SU-DHL-6 (cell line): Measurements from ENCODE around the gene GNL2.

Source experiments
- H2AFZ ChIP-seq: fragments of 200-600 bp; sonication (generic); 2 replicates; pipeline ENCODE4 v1.6.1; 2014; ENCODE audit warnings: low read depth, mild to moderate bottlenecking, moderate library complexity, mixed read lengths, antibody characterized with exemption, low read length; ENCODE audit not compliant: severe bottlenecking
- H3F3A ChIP-seq: fragments of 200-600 bp; shearing (Covaris generic); 2 replicates; pipeline ENCODE4 v1.6.0; 2016; ENCODE audit warnings: antibody characterized with exemption, mild to moderate bottlenecking; ENCODE audit not compliant: insufficient read depth
- H3K27ac ChIP-seq: fragments of 200-600 bp; sonication (generic); 2 replicates; pipeline ENCODE4 v1.5.1; 2016; ENCODE audit warnings: low read depth, mild to moderate bottlenecking, low read length, moderate library complexity, mixed read lengths
- H3K27me3 ChIP-seq: fragments of 200-600 bp; sonication (generic), shearing (Covaris generic); 2 replicates; pipeline ENCODE4 v1.6.0; 2014; ENCODE audit warnings: mild to moderate bottlenecking, low read length
- H3K36me3 ChIP-seq: fragments of 200-600 bp; sonication (generic); 2 replicates; pipeline ENCODE4 v1.6.1; 2014; ENCODE audit warnings: mild to moderate bottlenecking, low read length, mixed read lengths
- H3K4me2 ChIP-seq: fragments of 300-600, 200-600 bp; shearing (Covaris generic), sonication (generic); 2 replicates; pipeline ENCODE4 v1.6.0; 2014; ENCODE audit warnings: low read length, low read depth, mild to moderate bottlenecking; ENCODE audit not compliant: poor library complexity, severe bottlenecking
- H3K4me3 ChIP-seq: fragments of 200-600 bp; sonication (generic); 2 replicates; pipeline ENCODE4 v1.5.1; 2014; ENCODE audit warnings: antibody characterized with exemption, low read length, mild to moderate bottlenecking, mixed read lengths; ENCODE audit not compliant: insufficient read depth, poor library complexity, severe bottlenecking
- H3K79me2 ChIP-seq: fragments of 200-600 bp; sonication (generic); 2 replicates; pipeline ENCODE4 v1.6.1; 2014; ENCODE audit warnings: mild to moderate bottlenecking, low read length, moderate library complexity; ENCODE audit not compliant: insufficient read depth
- H3K9ac ChIP-seq: fragments of 200-600 bp; sonication (generic); 2 replicates; pipeline ENCODE4 v1.7.0; 2014; ENCODE audit warnings: mild to moderate bottlenecking, low read length
- H3K9me2 ChIP-seq: fragments of 200-600 bp; sonication (generic); replicated peaks from 2 replicates; pipeline ENCODE4 v1.6.1; 2014; ENCODE audit warnings: low read length; ENCODE audit not compliant: insufficient read depth
- H3K9me3 ChIP-seq: fragments of 200-600 bp; sonication (generic); 2 replicates; pipeline ENCODE4 v1.6.1; 2014; ENCODE audit warnings: low read length, mixed read lengths; ENCODE audit not compliant: insufficient read depth
- H4K20me1 ChIP-seq: fragments of 200-600 bp; sonication (generic); 2 replicates; pipeline ENCODE4 v1.6.1; 2014; ENCODE audit warnings: low read depth, mild to moderate bottlenecking, antibody characterized with exemption, low read length, moderate library complexity, mixed read lengths
- CTCF ChIP-seq: fragments of 200-600 bp; sonication (generic); IDR thresholded peaks from one replicate; pipeline ENCODE4 v1.5.1; 2017; ENCODE audit warnings: antibody characterized with exemption, mild to moderate bottlenecking, low read length, moderate library complexity; ENCODE audit not compliant: insufficient read depth, poor library complexity, severe bottlenecking
- EZH2phosphoT487 ChIP-seq: fragments of 200-600 bp; sonication (generic), shearing (Covaris generic); conservative IDR thresholded peaks from 2 replicates; pipeline ENCODE4 v1.6.1; 2018; ENCODE audit warnings: mild to moderate bottlenecking, antibody characterized with exemption, low read length, moderate library complexity, mixed read lengths

Gene GNL2

GRCh38 chr1:37557402-37557801 is 38.3 kb downstream of the GNL2 start:
- Histone ChIP-seq H4K20me1 (no peaks in the 10 kb centered on the region), H3F3A (no peaks in the 10 kb centered on the region), H3K9me2 (no peaks in the 10 kb centered on the region), H3K27me3 (no peaks in the 10 kb centered on the region), H2AFZ (no peak overlapping the region), H3K9me3 (peaks cover 7% of the 10 kb centered on the region; the same call in 1 of the 2 replicates), H3K27ac (no peak overlapping the region), H3K4me3 (no peak overlapping the region), H3K4me2 (no peak overlapping the region), H3K9ac (no peak overlapping the region), H3K36me3 (no peaks in the 10 kb centered on the region; the same call in 1 of the 2 replicates), H3K79me2 (peaks cover 16% of the 10 kb centered on the region)
- no peak for TF ChIP-seq EZH2phosphoT487
- no peak for TF ChIP-seq CTCF

- H3F3A ChIP-seq = no peaks in the 10 kb centered on the region
- H2AFZ ChIP-seq = no peak within 1 kb of the TSS
- H3K27me3 ChIP-seq = no peaks in the 10 kb centered on the region
- TF ChIP-seq EZH2phosphoT487 (no peak), CTCF (no peak)
- H3K36me3 ChIP-seq = no peaks in the 10 kb centered on the region; the same call in 1 of the 2 replicates
- peaks cover 7% of the 10 kb centered on the region; the same call in 1 of the 2 replicates for H3K9me3 ChIP-seq
- peaks cover 23% of the 10 kb centered on the region for H3K79me2 ChIP-seq
- H4K20me1 ChIP-seq = no peaks in the 10 kb centered on the region
- no peak within 1 kb of the TSS for H3K4me2 ChIP-seq
- no peak within 1 kb of the TSS for H3K4me3 ChIP-seq
- no peak within 1 kb of the TSS for H3K9ac ChIP-seq
- H3K27ac ChIP-seq = no peak within 1 kb of the TSS
- no peaks in the 10 kb centered on the region for H3K9me2 ChIP-seq
Measured at GRCh38 chr1:37556712-37557196, 39.0 kb downstream of the GNL2 start, which contains the start of gene DNALI1. DNALI1 (plus strand) TSS chr1:37556940; CDS start chr1:37556995, 55 bp downstream.

- peak within 1 kb of the TSS; percentile 73 for H3K4me3 ChIP-seq
- peaks cover 11% of the 10 kb centered on the region for H3K36me3 ChIP-seq
- H4K20me1 ChIP-seq = 0 out of 2 replicates have a peak, but pooled peaks cover 5% of the 10 kb centered on the region
- H3K79me2 ChIP-seq = peaks cover 41% of the 10 kb centered on the region
- no peaks in the 10 kb centered on the region for H3K9me2 ChIP-seq
- peak within 1 kb of the TSS; percentile 38 for H2AFZ ChIP-seq
- no peaks in the 10 kb centered on the region for H3K27me3 ChIP-seq
- H3K27ac ChIP-seq = no peak within 1 kb of the TSS; the same call in none of the 2 replicates
- peaks cover 7% of the 10 kb centered on the region; the same call in 1 of the 2 replicates for H3K9me3 ChIP-seq
- peak within 1 kb of the TSS; percentile 95 for H3K4me2 ChIP-seq
- peak within 1 kb of the TSS; percentile 73 for H3K9ac ChIP-seq
- TF ChIP-seq CTCF (no peak), EZH2phosphoT487 (no peak)
- H3F3A ChIP-seq = no peaks in the 10 kb centered on the region
Measured at GRCh38 chr1:37553927-37554808, 41.6 kb downstream of the GNL2 start, which contains the start of gene SNIP1. SNIP1 (minus strand) TSS chr1:37554293; CDS start chr1:37554229, 64 bp downstream.
